GM23248 (cell line): Measurements from ENCODE around the gene ACP2.

Experiments used
- EZH2 ChIP-seq: fragments of 200-600 bp; sonication (generic); IDR thresholded peaks from 2 replicates; pipeline ENCODE4 v1.6.1; 2018; ENCODE audit warnings: antibody characterized with exemption, mild to moderate bottlenecking; ENCODE audit not compliant: insufficient read depth, poor library complexity, severe bottlenecking
- EZH2phosphoT487 ChIP-seq: fragments of 200-600 bp; sonication (generic); IDR thresholded peaks from 2 replicates; pipeline ENCODE4 v1.6.1; 2018; ENCODE audit warnings: antibody characterized with exemption, moderate library complexity, mild to moderate bottlenecking, low read depth; ENCODE audit not compliant: insufficient read depth

DNA sequence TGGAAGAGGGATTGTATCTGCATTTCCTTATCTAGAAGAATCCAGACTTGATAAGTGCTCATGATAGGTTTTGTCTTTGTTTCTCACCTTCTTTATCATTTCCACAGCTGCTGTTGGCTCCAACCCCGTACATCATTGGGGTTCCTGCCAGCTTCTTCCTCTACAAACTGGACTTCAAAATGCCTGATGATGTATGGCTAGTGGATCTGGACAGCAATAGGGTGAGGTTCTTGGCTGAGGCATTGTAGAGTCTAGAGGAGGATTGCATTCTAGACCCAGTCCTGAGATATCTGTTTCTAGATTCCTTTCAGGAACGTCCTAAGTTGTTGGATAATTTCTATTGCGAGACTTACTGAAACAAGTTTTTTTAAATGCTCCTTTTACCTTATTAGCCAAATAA is 29.4 kb upstream of the ACP2 start:
- TF ChIP-seq EZH2 (no peak), EZH2phosphoT487 (no peak)
